Measurements from ENCODE around the gene HS3ST5.

GRCh38 chr6:114342826-114343781, at the start of gene HS3ST5:
- TF ChIP-seq CTCF (conservative IDR thresholded peaks at IDR 0.05; ENCODE audit: low read depth in 2 of 2) = peak; percentile 54 to 77
- TF ChIP-seq REST (IDR thresholded peaks at IDR 0.05; ENCODE audit: unreplicated experiment) = no peak
- TF ChIP-seq ETS1 (IDR thresholded peaks at IDR 0.05) = no peak
- no peak for TF ChIP-seq EZH2 (IDR thresholded peaks at IDR 0.05; ENCODE audit: low read depth, unreplicated experiment)
- no peak for TF ChIP-seq ZNF331 (CRISPR knock-in tag; IDR thresholded peaks at IDR 0.05; ENCODE audit: low read depth)
- no peak for TF ChIP-seq EZH2phosphoT487 (IDR thresholded peaks at IDR 0.05; ENCODE audit: unreplicated experiment)
- TF ChIP-seq POLR2AphosphoS5 (IDR thresholded peaks at IDR 0.05; ENCODE audit: low read depth) = peak; percentile 65
- TF ChIP-seq CREB1 (CRISPR knock-in tag; IDR thresholded peaks at IDR 0.05; ENCODE audit: low read depth) = no peak
- no peak for TF ChIP-seq JUNB (IDR thresholded peaks at IDR 0.05; ENCODE audit: unreplicated experiment)
- TF ChIP-seq STAT1 (IDR thresholded peaks at IDR 0.05; ENCODE audit: unreplicated experiment) = no peak

All from GM23338 (cell line).